HG02938 (cell line): ENCODE results near the gene EPYC.

Source experiments
- ATAC-seq: cut with Tn5 transposase; IDR thresholded peaks from one replicate; pipeline ENCODE4 v1.9.1; 2021; ENCODE audit warnings: mild to moderate bottlenecking, moderate library complexity; ENCODE audit not compliant: unreplicated experiment

The EPYC gene

GRCh38 chr12:90959032-90959431 is 45.7 kb downstream of the EPYC start:
- no peak for ATAC-seq

DNA sequence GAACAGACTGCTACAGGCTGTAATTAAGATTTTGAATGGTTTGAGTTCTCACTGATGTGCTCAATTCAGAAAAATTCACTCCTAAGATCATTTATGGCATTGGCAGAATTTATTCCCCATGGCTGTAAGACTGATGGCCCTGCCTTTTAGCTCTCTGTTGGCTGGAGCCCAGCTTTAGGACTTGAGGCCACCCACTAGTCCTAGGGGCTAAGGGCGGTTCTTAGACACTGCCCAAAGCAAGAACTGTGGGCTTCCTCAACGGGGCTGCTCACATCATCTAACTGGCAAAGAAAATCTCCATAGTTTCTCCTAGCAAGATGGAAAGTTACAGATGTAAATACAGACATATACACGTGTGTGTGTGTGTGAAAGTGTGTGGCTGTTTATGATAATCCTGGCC is 46.4 kb downstream of the EPYC start:
- no peak for ATAC-seq

- no peak for ATAC-seq
Observed at GRCh38 chr12:90954921-90955320, 49.9 kb downstream of the EPYC start, which contains the start of gene CCER1. TSS of gene CCER1 (minus strand) at chr12:90955176. CDS start at chr12:90954742, 434 bp downstream.

GRCh38 chr12:90954428-90954827 is 50.3 kb downstream of the EPYC start:
- ATAC-seq, result no peak

DNA sequence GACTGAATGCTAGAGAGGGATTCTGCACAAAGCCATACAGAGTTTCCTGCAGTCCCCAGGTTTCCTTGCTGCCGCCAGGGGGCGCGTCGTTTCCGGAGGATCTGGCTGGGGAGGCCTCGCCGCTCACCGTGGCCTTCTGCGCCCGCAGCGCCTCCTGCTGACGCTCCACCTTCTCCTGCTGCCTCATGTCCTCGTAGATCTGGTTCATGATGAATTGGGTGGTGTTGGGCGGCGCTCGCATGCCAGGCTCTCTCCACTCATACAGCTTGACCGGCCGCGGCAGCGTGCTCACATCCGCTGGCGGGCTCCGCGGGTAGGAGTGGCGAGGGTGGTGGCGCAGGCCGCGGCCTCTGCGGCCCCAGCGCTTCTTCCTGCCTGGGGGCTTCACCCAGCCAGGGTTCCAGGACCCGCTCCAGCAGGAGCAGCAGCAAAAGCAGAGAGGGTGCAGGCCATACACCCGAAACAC is 50.8 kb downstream of the EPYC start:
- peak; percentile 59 for ATAC-seq

GRCh38 chr12:90951432-90952105 is 53.2 kb downstream of the EPYC start:
- no peak for ATAC-seq

GRCh38 chr12:90947869-90948268 is 56.9 kb downstream of the EPYC start:
- no peak for ATAC-seq

DNA sequence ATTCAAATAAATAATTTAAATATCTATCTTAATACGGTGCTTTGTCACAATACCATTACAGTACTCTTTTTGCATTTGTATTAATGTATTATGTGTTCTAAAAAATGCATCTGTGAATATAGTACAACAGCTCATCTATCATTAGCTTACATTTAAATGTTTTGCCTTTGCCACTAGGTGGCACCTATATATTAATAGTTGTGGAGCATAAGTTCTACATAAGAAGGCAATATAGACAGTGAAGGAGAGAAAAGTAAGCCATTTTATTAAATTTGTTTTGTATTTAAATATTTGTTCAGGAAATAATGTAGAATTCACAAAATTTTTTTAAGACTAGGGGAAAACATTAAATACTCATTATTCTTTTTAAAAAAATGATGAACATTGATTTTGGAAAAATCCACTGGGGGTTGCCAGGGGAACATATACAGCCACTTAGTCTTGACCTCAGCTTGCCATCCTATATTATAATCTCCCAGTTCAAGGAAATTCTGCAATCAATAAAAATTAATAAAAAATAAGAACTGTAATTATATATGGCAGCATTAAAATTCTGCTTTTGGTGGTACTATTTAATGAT is 59.6 kb downstream of the EPYC start:
- peak; percentile 78 for ATAC-seq

DNA sequence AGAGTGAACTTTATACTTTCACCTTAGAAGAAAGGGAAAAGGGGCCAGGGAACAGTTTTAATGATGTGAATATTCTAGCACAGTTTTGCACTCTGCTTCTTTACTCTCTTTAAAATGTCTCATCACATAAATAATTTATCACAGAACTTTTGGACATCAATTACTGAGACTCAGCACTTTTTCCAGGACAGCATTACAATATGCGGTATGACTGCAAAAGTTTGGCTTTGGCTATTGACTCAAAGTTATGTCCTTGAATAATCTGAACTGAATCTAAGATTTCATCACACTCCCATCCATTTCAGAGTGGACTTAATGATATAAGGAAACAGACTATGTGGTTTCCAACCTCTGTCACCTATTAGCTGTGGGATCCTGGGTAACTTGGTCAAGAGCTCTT is 61.5 kb downstream of the EPYC start:
- ATAC-seq, result no peak

- ATAC-seq, result peak; percentile 85
Observed at GRCh38 chr12:90940872-90941499, 63.8 kb downstream of the EPYC start.

DNA sequence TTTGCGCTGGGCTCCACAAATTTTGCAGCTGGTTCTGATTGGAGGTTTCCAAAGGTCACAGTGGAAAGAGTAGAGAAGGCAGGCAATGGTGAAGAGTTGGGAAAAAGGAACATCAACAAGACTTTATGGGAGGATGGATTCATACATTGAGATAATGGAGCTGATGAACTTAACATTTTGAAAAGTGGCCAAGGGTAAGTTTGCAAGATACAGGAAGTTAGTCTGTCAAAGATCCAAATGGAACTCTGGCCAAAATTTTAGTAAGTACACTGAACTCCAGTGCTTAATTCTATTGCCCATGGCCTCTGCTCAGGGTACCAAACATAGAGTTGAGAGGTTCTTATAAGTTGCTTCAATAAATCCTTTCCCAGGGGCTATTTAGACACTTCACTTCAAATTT is 65.4 kb downstream of the EPYC start:
- ATAC-seq, result no peak

DNA sequence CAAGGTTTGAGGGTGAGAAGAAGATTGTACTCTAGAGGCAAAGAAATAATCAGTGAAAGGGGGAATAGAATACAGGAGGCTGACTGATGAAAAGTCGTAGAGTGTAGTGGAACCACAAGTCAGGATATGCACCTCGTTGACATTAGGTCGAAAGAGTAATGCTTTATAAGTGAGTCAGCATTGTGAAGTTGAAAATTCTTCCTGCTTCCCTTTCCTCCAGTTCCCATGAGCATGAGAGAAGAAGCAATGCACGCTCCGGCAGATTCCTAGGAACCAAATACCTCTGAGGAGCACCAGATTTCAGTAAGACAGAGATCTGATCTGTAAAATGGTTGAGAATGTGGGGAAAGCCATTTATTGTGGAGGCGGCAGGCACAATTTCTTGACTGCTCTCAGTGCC is 66.3 kb downstream of the EPYC start:
- no peak for ATAC-seq

- no peak for ATAC-seq
Observed at GRCh38 chr12:90937651-90938050, 67.1 kb downstream of the EPYC start.

- no peak for ATAC-seq
Observed at GRCh38 chr12:90936230-90937005, 68.4 kb downstream of the EPYC start.

DNA sequence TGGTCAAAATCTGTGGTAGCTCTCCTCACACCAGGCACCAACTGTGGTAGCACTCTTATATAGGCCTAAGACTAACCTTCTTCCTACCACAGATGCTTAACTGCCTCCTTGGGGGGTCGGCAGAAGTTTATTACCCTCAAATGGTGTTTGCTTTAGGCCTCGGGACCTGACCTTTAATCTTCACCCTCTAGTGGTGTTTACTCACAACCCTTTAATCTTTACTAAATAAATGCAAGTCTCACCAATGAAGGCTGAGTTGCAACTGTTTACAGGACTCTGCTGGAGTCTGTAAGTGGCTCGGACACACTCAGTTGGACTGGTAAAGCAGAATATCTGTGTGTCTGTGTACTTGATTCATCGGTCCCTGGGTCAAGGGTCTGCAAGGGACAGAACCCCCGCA is 79.2 kb downstream of the EPYC start:
- ATAC-seq, result no peak

DNA sequence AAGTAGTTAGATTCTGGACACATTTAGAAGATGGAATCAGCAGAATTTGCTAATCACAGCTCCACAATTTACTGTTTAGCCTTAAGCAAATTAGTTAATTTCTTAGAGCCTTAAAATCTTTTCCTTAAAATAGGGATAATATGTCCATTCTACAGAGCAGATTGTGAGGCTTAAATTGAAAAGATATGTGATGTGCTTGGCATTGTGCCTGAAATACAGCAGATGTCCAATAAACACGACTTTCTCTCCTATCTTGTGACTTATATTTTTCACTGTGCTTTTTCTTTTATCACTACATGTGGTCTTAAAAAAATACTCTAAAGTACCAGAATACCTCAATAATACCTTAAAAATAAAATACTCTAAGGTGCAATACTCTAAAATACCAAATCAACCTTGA is 80.4 kb downstream of the EPYC start:
- ATAC-seq, result no peak

GRCh38 chr12:90922145-90922627 is 82.6 kb downstream of the EPYC start:
- no peak for ATAC-seq

DNA sequence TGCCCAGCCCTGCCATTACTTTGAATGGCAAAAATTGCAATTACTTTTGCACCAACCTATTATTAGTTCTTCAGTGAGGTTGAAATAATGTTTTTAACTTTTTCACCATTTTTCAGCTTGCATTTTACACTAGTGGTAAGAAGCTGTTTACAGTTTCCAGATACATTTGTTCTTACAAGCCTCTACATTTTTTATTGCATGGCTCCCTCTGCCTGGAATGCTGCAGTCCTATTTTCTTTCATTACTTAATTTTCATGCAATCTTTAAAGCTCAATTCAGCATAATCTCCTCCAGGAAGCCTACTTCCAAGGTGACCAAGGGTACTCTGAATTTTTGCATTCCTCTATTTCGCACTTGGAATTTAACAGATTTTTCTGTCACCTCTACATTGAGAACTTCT is 83.2 kb downstream of the EPYC start:
- no peak for ATAC-seq

DNA sequence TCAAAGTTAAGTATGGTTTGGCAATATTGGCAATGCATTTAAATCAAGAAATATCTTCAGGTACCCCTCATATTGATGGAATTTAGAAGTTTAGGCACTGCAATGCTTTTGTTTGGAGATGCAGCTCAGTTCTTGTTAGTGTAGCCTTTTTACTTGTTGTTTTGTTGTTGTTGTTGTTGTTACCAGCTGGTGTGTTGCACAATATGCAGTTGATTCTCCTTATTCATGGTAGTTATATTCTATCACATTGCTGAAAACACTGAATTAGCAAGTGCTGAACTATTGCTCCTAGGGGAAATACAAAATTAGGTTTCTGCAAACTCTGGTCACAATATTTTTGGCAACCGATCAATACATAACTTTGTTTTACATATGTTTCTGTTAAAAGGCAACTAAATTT is 84.5 kb downstream of the EPYC start:
- ATAC-seq, result no peak

DNA sequence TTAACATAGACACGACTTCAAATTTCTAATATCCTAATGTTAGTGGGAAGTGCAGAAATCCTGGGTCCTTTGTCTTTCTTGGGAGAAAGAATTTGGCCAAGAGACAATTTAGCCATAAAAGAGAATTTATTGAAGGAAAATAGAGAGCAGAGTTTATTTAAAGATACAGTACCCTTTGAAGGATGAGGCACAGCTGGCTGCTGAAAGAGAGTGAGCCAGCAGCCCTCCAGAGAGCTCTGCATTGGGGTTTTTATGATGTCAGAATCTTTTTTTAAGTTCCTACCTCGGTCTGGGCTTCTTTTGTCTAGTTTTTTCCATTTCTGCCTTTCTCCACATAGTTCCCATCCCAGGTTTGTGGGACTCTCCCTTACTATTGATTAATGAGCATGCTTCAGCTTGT is 87.3 kb downstream of the EPYC start:
- no peak for ATAC-seq

- ATAC-seq, result no peak
Observed at GRCh38 chr12:90916516-90916915, 88.3 kb downstream of the EPYC start.
